Measurements from ENCODE around the gene DAB2IP. TPM values are rescaled to one million over a fixed set of nuclear protein-coding genes. Genes with fewer than 3 reads are reported as not detected.

DAB2IP gene
- total RNA-seq, 1 donor from 2014 or later = 41.7 TPM

GRCh38 chr9:121744687-121745395 is 93.4 kb downstream of the DAB2IP start:
- peaks cover 35% of the 10 kb centered on the region for H3K4me1 Mint-ChIP-seq (ENCODE audit: low read depth, unreplicated experiment)
- no peak for FAIRE-seq

GRCh38 chr9:121745396-121745695 is 93.9 kb downstream of the DAB2IP start:
- Mint-ChIP-seq H3K27ac (ENCODE audit: unreplicated experiment) (no peak overlapping the region), H3K4me1 (ENCODE audit: low read depth, unreplicated experiment) (peaks cover 32% of the 10 kb centered on the region), H3K9me3 (ENCODE audit: unreplicated experiment) (no peaks in the 10 kb centered on the region), H3K27me3 (ENCODE audit: low read depth, unreplicated experiment) (no peaks in the 10 kb centered on the region), H3K36me3 (ENCODE audit: low read depth, unreplicated experiment) (peaks cover 5% of the 10 kb centered on the region), H3K4me3 (ENCODE audit: unreplicated experiment) (no peak overlapping the region)
- no peaks in the 10 kb centered on the region for H3K36me3 ChIP-seq (ENCODE audit: insufficient read depth, low read length)
- H3K4me2 ChIP-seq (ENCODE audit: low read length) = peak overlapping the region; percentile 83
- H3K4me1 ChIP-seq (ENCODE audit: insufficient read depth, low read length) = peaks cover 50% of the 10 kb centered on the region
- TF ChIP-seq EZH2 (IDR thresholded peaks at IDR 0.05; ENCODE audit: insufficient read depth, low read length) (no peak), CTCF (IDR thresholded peaks at IDR 0.05; ENCODE audit: insufficient read depth, low read depth, low read length) (no peak)
- H3K9me3 ChIP-seq (ENCODE audit: insufficient read depth, low read depth, low read length) = no peaks in the 10 kb centered on the region
- FAIRE-seq = no peak
- H3K9ac ChIP-seq (ENCODE audit: low read length) = no peak overlapping the region
- H3K79me2 ChIP-seq (ENCODE audit: insufficient read depth, low read length) = peaks cover 58% of the 10 kb centered on the region
- peaks cover 72% of the 10 kb centered on the region for H4K20me1 ChIP-seq (ENCODE audit: insufficient read depth, low read length)
- DNase-seq (ENCODE audit: low read depth) = no peak
- no peak overlapping the region for H3K4me3 ChIP-seq (ENCODE audit: insufficient read depth, low read depth, low read length)
- H2AFZ ChIP-seq (ENCODE audit: low read depth, low read length) = no peak overlapping the region
- H3K27ac ChIP-seq (ENCODE audit: low read depth, low read length) = no peak overlapping the region
- no peaks in the 10 kb centered on the region for H3K27me3 ChIP-seq (ENCODE audit: insufficient read depth, low read length)

More at GRCh38 chr9:121744687-121745395, 93.4 kb downstream of the DAB2IP start:
- no peak overlapping the region for H2AFZ ChIP-seq (ENCODE audit: low read depth, low read length)
- H3K27ac ChIP-seq (ENCODE audit: low read depth, low read length) = peak overlapping the region; percentile 51
- H3K4me1 ChIP-seq (ENCODE audit: insufficient read depth, low read length) = peaks cover 49% of the 10 kb centered on the region
- H3K36me3 ChIP-seq (ENCODE audit: insufficient read depth, low read length) = no peaks in the 10 kb centered on the region
- Mint-ChIP-seq H3K9me3 (ENCODE audit: unreplicated experiment) (no peaks in the 10 kb centered on the region), H3K27ac (ENCODE audit: unreplicated experiment) (no peak overlapping the region), H3K36me3 (ENCODE audit: low read depth, unreplicated experiment) (peaks cover 5% of the 10 kb centered on the region), H3K27me3 (ENCODE audit: low read depth, unreplicated experiment) (no peaks in the 10 kb centered on the region), H3K4me3 (ENCODE audit: unreplicated experiment) (no peak overlapping the region)
- H3K9me3 ChIP-seq (ENCODE audit: insufficient read depth, low read depth, low read length) = no peaks in the 10 kb centered on the region
- peaks cover 56% of the 10 kb centered on the region for H3K79me2 ChIP-seq (ENCODE audit: insufficient read depth, low read length)
- H3K4me2 ChIP-seq (ENCODE audit: low read length) = peak overlapping the region; percentile 83
- H3K27me3 ChIP-seq (ENCODE audit: insufficient read depth, low read length) = no peaks in the 10 kb centered on the region
- DNase-seq (ENCODE audit: low read depth) = peak; percentile 65
- H3K9ac ChIP-seq (ENCODE audit: low read length) = peak overlapping the region; percentile 72
- H3K4me3 ChIP-seq (ENCODE audit: insufficient read depth, low read depth, low read length) = peak overlapping the region; percentile 48
- TF ChIP-seq EZH2 (IDR thresholded peaks at IDR 0.05; ENCODE audit: insufficient read depth, low read length) (no peak), CTCF (IDR thresholded peaks at IDR 0.05; ENCODE audit: insufficient read depth, low read depth, low read length) (no peak)
- H4K20me1 ChIP-seq (ENCODE audit: insufficient read depth, low read length) = peaks cover 72% of the 10 kb centered on the region

- Histone ChIP-seq H3K79me2 (ENCODE audit: insufficient read depth, low read length) (peaks cover 60% of the 10 kb centered on the region), H3K4me3 (ENCODE audit: insufficient read depth, low read depth, low read length) (no peak overlapping the region), H3K4me1 (ENCODE audit: insufficient read depth, low read length) (peaks cover 48% of the 10 kb centered on the region), H3K27me3 (ENCODE audit: insufficient read depth, low read length) (no peaks in the 10 kb centered on the region), H3K36me3 (ENCODE audit: insufficient read depth, low read length) (no peaks in the 10 kb centered on the region), H4K20me1 (ENCODE audit: insufficient read depth, low read length) (peaks cover 75% of the 10 kb centered on the region), H3K27ac (ENCODE audit: low read depth, low read length) (no peak overlapping the region), H3K4me2 (ENCODE audit: low read length) (no peak overlapping the region), H3K9me3 (ENCODE audit: insufficient read depth, low read depth, low read length) (no peaks in the 10 kb centered on the region), H2AFZ (ENCODE audit: low read depth, low read length) (no peak overlapping the region), H3K9ac (ENCODE audit: low read length) (no peak overlapping the region)
- Mint-ChIP-seq H3K4me1 (ENCODE audit: low read depth, unreplicated experiment) (peaks cover 30% of the 10 kb centered on the region), H3K36me3 (ENCODE audit: low read depth, unreplicated experiment) (peaks cover 3% of the 10 kb centered on the region), H3K27me3 (ENCODE audit: low read depth, unreplicated experiment) (no peaks in the 10 kb centered on the region), H3K4me3 (ENCODE audit: unreplicated experiment) (peak overlapping the region; percentile 62), H3K9me3 (ENCODE audit: unreplicated experiment) (no peaks in the 10 kb centered on the region), H3K27ac (ENCODE audit: unreplicated experiment) (no peak overlapping the region)
- FAIRE-seq (no peak), DNase-seq (ENCODE audit: low read depth) (no peak)
- no peak for TF ChIP-seq EZH2 (IDR thresholded peaks at IDR 0.05; ENCODE audit: insufficient read depth, low read length)
- TF ChIP-seq CTCF (IDR thresholded peaks at IDR 0.05; ENCODE audit: insufficient read depth, low read depth, low read length) = no peak
Measured at GRCh38 chr9:121746411-121746810, 95.0 kb downstream of the DAB2IP start.
